Adipocyte (in vitro differentiated cells): ENCODE results near the gene GNAL.

Source experiments
- DNase-seq: peaks from one replicate; pipeline ENCODE4 v3.0.0-alpha.2; 2015; ENCODE audit warnings: low read depth
- H3K27me3 ChIP-seq: replicated peaks from 2 replicates; pipeline ENCODE4 v1.7.0; 2013; ENCODE audit warnings: mild to moderate bottlenecking, low read length, moderate library complexity; ENCODE audit not compliant: control insufficient read depth, insufficient read depth
- H3K36me3 ChIP-seq: 2 replicates; pipeline ENCODE4 v1.7.0; 2013; ENCODE audit warnings: low read length, mild to moderate bottlenecking, moderate library complexity; ENCODE audit not compliant: control insufficient read depth, insufficient read depth, severe bottlenecking
- H3K4me1 ChIP-seq: 2 replicates; pipeline ENCODE4 v1.7.0; 2013; ENCODE audit warnings: mild to moderate bottlenecking, low read length, moderate library complexity; ENCODE audit not compliant: control insufficient read depth, insufficient read depth
- H3K4me3 ChIP-seq: 2 replicates; pipeline ENCODE4 v1.7.0; 2013; ENCODE audit warnings: mild to moderate bottlenecking, low read length, moderate library complexity
- H3K9ac ChIP-seq: 2 replicates; pipeline ENCODE4 v1.7.0; 2013; ENCODE audit warnings: mild to moderate bottlenecking, low read length, moderate library complexity
- H3K9me3 ChIP-seq: 2 replicates; pipeline ENCODE4 v1.7.0; 2013; ENCODE audit warnings: mild to moderate bottlenecking, low read length, moderate library complexity; ENCODE audit not compliant: control insufficient read depth

GNAL gene

GRCh38 chr18:11831921-11832320, 142.9 kb downstream of the GNAL start:
- H3K4me1 ChIP-seq: no peaks in the 10 kb centered on the region
- H3K4me3 ChIP-seq: no peak overlapping the region
- no peaks in the 10 kb centered on the region for H3K9me3 ChIP-seq
- H3K9ac ChIP-seq: no peak overlapping the region
- no peak for DNase-seq
- no peaks in the 10 kb centered on the region for H3K27me3 ChIP-seq
- no peaks in the 10 kb centered on the region for H3K36me3 ChIP-seq

- H3K36me3 ChIP-seq: no peaks in the 10 kb centered on the region
- no peaks in the 10 kb centered on the region for H3K4me1 ChIP-seq
- H3K9ac ChIP-seq: no peak overlapping the region
- H3K27me3 ChIP-seq: no peaks in the 10 kb centered on the region
- DNase-seq: no peak
- no peak overlapping the region for H3K4me3 ChIP-seq
- H3K9me3 ChIP-seq: no peaks in the 10 kb centered on the region
Measured at GRCh38 chr18:11834772-11835171, 145.7 kb downstream of the GNAL start.

GRCh38 chr18:11839556-11839955, 150.5 kb downstream of the GNAL start:
- DNase-seq: no peak

GRCh38 chr18:11840493-11840892, 151.4 kb downstream of the GNAL start:
- DNase-seq: no peak
- Histone ChIP-seq H3K4me3 (no peak overlapping the region), H3K4me1 (no peaks in the 10 kb centered on the region), H3K9ac (no peak overlapping the region), H3K9me3 (no peaks in the 10 kb centered on the region), H3K36me3 (no peaks in the 10 kb centered on the region), H3K27me3 (no peaks in the 10 kb centered on the region)

More at GRCh38 chr18:11839556-11839955, 150.5 kb downstream of the GNAL start:
- H3K9ac ChIP-seq: no peak overlapping the region
- no peaks in the 10 kb centered on the region for H3K4me1 ChIP-seq
- no peaks in the 10 kb centered on the region for H3K27me3 ChIP-seq
- H3K4me3 ChIP-seq: no peak overlapping the region
- no peaks in the 10 kb centered on the region for H3K36me3 ChIP-seq
- no peaks in the 10 kb centered on the region for H3K9me3 ChIP-seq

GRCh38 chr18:11842562-11842961, 153.5 kb downstream of the GNAL start:
- H3K4me1 ChIP-seq: no peaks in the 10 kb centered on the region
- H3K36me3 ChIP-seq: no peaks in the 10 kb centered on the region
- H3K4me3 ChIP-seq: no peak overlapping the region
- H3K9me3 ChIP-seq: no peaks in the 10 kb centered on the region
- no peak overlapping the region for H3K9ac ChIP-seq
- no peaks in the 10 kb centered on the region for H3K27me3 ChIP-seq
- no peak for DNase-seq

- no peaks in the 10 kb centered on the region for H3K27me3 ChIP-seq
- no peaks in the 10 kb centered on the region for H3K36me3 ChIP-seq
- H3K4me3 ChIP-seq: no peak overlapping the region
- H3K9me3 ChIP-seq: no peaks in the 10 kb centered on the region
- H3K4me1 ChIP-seq: peaks cover under 1% of the 10 kb centered on the region
- no peak overlapping the region for H3K9ac ChIP-seq
- no peak for DNase-seq
Measured at GRCh38 chr18:11844436-11844835, 155.4 kb downstream of the GNAL start.

- H3K9me3 ChIP-seq: no peaks in the 10 kb centered on the region
- peaks cover 11% of the 10 kb centered on the region for H3K4me1 ChIP-seq
- no peak for DNase-seq
- H3K4me3 ChIP-seq: no peak overlapping the region
- H3K36me3 ChIP-seq: no peaks in the 10 kb centered on the region
- no peaks in the 10 kb centered on the region for H3K27me3 ChIP-seq
- no peak overlapping the region for H3K9ac ChIP-seq
Measured at GRCh38 chr18:11845654-11846053, 156.6 kb downstream of the GNAL start.

GRCh38 chr18:11847811-11848210, 158.7 kb downstream of the GNAL start:
- no peaks in the 10 kb centered on the region for H3K9me3 ChIP-seq
- no peaks in the 10 kb centered on the region for H3K27me3 ChIP-seq
- H3K9ac ChIP-seq: no peak overlapping the region
- peaks cover 17% of the 10 kb centered on the region for H3K4me1 ChIP-seq
- no peaks in the 10 kb centered on the region for H3K36me3 ChIP-seq
- DNase-seq: no peak
- H3K4me3 ChIP-seq: no peak overlapping the region

- Histone ChIP-seq H3K9ac (no peak overlapping the region), H3K9me3 (no peaks in the 10 kb centered on the region), H3K36me3 (no peaks in the 10 kb centered on the region), H3K27me3 (no peaks in the 10 kb centered on the region), H3K4me1 (peaks cover 25% of the 10 kb centered on the region), H3K4me3 (peak overlapping the region; percentile 97)
- no peak for DNase-seq
Measured at GRCh38 chr18:11849279-11849678, 160.2 kb downstream of the GNAL start.

GRCh38 chr18:11849841-11850634, 161.0 kb downstream of the GNAL start:
- Histone ChIP-seq H3K4me3 (peak overlapping the region; percentile 97), H3K36me3 (no peaks in the 10 kb centered on the region), H3K4me1 (peaks cover 25% of the 10 kb centered on the region), H3K9me3 (no peaks in the 10 kb centered on the region), H3K9ac (peak overlapping the region; percentile 96), H3K27me3 (no peaks in the 10 kb centered on the region)
- DNase-seq: peak; percentile 93

GRCh38 chr18:11850821-11851145, 161.7 kb downstream of the GNAL start:
- Histone ChIP-seq H3K9ac (peak overlapping the region; percentile 96), H3K4me1 (peaks cover 25% of the 10 kb centered on the region), H3K27me3 (no peaks in the 10 kb centered on the region), H3K9me3 (no peaks in the 10 kb centered on the region), H3K36me3 (no peaks in the 10 kb centered on the region), H3K4me3 (peak overlapping the region; percentile 97)
- DNase-seq: peak; percentile 83
